Forelimb muscle (tissue), 1 donor: Measurements from ENCODE around the gene MED9. TPM values are rescaled to one million over a fixed set of nuclear protein-coding genes. Genes with fewer than 3 reads are reported as not detected.

ENCODE experiments used
- DNase-seq: peaks from one replicate; pipeline ENCODE4 v3.0.0-alpha.2; 2013; ENCODE audit warnings: low read depth
- polyA plus RNA-seq: library from polyadenylated mRNA; unstranded; fragments of 120-200 nt; gene quantifications from one replicate; pipeline ENCODE4 v1.2.1, GENCODE V29; 2013; ENCODE audit not compliant: insufficient read length

Gene MED9
- polyA plus RNA-seq, 1 donor: 15.9 TPM

DNA sequence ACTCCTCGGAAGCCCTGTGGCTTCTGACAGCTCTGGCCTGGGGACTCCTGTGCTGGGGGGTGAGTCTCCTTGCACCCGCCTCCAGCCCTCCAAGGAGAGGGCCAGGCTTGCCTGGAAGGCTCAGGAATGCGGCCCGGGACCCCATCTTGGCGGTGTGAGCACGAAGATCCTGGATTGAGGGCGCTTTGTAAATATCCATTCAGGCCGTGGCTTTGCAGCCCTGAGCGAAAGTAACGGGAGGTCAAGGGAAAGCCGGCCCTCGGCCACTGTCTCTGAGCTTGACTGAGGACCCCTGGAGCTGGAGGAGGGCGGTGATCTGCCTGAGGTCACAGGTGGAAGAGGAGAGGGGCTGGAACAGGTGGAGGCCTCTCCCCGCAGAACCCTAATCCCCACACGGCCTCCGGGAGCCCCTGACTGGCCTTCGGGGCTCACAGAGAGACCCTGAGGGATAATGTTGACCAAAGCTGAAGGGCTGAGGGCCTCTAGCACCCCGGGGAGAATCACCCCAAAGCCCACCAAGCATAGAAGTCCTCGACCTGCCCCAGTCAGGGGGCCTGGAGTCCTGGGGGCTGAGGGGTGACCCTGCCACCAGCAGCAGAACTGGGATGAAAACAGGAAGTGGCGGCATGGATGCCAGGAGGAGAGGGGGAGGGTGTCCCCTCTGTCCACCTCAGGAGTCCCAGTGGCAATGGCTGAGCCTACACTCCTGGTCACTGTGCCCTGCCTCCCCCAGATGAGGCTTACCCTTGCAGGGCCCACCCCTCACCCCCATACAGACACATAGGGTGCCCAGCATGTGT is 27.7 kb downstream of the MED9 start:
- no peak for DNase-seq

DNA sequence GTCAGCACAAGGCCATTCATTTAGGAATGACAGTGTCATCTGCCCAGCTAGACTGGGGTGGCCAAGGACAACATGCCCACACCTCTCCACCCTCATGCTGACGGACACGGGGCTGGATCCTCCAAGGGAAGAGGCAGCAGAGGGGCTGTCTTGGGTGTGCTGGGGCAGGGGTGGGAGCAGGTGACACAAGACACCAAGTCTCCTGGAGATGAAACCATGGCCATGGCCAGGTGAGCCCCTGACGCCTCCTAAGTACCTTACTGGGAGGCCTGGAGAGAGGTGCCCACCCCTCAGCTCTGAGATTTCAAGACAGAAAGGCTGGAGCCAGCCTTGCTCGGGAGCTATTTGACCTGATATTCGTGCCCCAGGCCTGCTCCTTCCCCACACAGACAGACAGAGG is 28.4 kb downstream of the MED9 start:
- DNase-seq: no peak

DNA sequence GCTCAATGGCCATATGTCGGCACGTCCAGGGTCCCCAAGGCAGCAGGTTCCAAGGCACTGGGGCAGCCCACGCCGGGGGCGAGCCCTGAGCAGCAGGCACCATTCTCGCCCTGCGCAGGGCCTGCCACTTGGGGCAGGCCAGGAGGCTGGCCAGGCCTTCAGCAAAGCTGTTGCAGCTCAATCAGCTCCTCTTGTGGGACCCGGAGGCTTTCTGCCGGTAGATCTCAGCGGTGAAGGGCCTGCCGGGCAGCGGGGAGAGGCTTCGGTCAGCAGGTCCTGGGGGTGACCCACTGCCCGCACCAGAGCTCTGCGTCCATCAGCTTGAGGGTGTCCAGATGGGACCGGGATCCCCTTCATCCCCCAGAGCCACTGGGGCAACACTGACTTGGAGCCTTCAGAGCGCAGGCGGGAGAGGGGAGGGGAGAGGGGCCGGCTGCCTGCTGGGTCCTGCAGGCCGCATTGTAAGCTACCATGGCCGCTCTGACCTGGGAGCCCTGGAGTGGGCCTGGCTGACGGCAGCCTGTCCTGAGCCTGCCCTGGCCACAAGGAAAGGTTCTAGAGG is 28.9 kb downstream of the MED9 start:
- no peak for DNase-seq

DNA sequence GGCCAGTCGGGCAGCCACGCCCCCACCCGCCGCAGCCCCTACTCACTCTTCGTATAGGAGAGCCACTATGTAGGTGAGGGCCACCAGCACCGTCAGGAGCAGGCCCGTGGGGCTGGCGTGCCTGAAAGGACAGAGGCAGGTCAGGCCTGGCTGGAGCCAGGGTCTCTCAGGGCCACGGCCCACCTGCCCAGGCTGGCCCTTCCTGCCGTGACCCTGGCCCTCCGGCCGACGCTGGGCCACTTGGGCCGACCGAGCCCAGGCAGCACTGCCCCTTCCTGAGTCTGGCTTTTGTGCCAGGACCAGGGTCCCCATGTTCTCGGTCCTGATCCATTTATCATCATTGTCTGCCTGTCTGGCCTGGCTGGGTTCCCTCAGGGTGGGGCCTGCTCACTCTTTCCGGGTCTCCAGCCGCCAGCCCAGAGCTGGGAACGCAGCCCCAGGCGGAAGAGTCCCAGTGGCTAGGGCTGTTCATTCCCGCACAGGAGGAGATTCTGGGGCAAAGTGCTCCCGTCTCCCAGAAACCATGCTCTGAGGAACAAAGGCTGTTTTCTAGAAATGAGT is 29.5 kb downstream of the MED9 start:
- DNase-seq: no peak

DNA sequence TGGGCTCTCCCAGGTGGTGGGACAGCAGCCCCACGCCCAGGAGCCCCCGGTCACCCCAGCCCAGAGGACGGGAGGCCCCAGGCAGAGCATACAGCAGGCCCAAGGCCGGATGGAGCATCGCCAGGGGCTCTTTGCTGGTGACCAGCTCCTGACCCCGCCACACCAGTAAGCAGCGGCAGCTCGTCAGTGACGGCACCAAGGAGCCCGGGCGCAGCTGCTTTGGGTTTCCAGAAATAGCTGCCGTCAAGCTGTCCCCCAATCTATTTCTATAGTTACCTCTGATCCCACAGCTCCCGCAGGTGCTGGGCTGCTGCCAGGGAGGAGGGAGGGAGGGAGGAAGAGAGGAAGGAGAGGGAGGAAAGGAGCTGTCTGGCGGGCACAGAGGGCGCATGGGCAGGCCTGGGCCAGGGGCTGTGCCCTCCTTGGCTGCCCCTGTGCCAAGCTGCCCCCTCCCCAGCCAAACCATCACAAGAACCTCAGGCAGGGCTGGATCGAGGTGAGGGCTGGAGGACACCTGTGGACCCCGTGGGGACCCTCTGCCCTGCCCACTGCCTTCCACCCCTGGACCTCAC is 30.2 kb downstream of the MED9 start:
- no peak for DNase-seq

DNA sequence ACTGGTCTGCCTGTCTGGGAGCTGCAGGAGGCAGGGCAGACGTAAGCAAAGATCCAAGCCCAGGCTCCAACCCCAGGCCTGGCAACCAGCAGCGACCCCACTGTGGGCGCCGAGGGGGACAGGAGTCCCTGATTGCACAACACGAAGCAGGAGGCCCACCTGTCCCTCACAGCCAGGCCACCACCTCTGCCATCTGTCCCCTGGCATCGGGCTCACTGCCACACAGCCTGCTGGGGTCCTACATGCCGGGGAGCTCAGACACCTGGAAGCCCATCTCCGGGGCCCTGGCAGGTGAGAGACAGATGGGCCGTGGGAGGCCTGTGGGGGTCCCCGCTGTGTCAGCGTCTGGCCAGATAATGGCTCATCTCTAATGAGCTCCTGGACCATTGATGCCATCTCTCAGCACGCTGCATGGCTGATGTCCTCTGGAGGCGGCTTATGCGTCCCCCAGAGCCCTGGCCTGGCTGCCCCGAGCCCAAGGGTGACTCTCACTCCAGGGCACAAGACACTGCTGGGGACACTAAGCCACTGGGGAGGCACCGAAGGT is 30.7 kb downstream of the MED9 start:
- no peak for DNase-seq

DNA sequence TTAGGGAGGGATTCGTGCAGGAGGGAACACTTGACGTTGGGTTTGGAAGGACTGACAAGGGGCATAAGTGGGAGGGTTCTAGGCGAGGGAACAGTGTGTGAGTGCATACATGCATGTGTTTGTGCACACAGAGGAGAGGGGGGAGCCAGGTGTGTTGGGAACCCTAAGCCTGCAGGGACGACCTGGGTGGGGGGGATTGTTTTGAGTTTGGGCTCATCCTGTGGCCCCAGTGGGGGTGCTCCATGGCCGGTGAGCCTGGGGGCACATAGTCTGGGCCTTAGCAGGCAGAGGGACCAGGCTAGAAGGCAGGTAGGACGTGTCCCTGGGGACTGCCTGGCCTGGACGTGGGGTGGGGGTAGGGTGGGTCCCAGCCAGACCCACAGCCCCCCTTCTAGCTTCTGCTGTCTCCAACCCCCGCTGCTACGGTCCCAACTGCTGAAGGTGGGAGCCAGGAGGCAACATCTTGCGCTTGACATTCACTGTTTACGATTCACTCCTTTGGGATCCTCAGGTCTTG is 31.3 kb downstream of the MED9 start:
- no peak for DNase-seq

DNA sequence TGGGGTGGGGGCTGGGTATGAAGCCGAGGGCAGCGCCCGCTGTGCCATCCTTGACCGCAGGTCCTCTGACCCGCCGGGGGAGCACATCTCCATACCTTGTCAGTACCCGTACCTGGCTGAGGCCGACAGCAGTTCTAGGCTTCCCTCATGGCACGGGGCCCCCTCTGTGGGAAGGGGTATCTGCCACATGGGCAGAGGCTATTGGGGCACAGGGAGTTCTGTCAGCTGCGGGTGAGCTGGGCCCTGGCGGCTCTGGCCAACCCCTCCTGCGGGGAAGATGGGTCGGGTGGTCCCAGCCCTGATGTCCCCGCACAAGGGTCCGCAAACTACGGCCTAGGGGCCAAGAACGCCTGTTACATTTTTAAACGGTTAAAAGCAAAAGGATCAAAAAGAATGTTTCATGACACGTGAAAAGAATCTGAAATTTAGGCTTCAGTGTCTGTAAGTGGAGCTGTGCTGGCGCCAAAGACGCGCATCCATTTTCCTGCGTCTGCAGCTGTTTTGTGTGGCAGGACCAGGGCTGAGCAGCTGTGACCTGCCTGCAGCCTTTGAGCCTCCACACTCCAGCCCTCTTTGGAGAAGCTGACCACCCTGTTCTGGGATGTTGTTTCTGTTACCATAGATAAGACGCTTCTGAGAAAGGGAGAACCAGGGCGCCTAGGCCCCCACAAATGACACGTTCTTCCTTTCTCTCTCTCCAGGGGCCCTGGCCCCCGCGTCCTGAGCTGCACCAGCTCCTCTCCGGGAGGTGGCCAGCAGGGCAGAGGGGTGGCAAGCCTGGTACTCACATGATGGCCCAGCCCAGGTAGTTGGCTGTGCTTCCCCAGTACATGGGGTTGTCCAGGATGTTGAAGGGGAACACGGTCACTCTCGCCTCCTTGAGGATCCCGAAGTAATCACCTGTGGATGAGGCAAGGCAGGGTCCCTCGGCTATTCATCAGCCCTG is 32.1 kb downstream of the MED9 start:
- no peak for DNase-seq

DNA sequence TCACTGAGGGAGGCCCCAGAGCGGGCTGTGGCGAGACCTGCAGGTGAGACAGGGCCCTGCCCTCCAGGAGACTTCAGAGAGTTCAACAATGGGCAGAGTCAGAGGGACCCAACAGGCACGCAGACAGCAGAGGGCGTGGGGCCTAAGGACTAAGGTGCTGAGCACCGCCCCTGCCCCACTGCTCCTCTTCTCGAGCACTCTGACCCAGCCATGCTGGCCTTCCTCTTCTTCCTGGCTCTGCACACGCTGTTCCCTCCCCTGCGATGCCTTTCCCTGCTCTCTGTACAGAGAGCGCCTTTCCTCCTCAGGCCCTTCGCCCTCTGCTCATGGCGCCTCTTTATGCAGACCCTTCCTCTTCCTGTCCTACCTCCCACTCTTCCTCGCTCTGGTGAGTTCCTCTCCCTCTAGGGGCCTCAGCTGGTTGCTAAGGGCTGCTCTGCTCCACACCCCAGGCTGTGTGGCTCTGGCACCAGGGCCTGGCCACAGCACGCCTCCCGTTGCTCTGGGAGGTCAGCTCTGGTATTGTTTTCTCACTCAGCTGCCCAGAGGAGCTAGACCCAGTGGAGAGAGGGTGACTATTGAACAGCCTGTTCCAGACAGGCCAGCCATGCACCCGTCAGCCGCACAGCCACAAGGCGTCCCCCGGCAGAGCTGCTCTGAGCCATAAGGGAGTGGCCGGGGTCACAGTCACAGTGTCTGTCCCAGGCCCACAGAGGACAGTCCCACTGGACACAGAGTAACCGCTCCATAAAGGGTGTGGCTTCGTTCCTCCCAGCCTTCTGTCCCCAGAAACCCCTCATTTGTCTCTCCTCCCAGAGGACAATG is 33.0 kb downstream of the MED9 start:
- no peak for DNase-seq

DNA sequence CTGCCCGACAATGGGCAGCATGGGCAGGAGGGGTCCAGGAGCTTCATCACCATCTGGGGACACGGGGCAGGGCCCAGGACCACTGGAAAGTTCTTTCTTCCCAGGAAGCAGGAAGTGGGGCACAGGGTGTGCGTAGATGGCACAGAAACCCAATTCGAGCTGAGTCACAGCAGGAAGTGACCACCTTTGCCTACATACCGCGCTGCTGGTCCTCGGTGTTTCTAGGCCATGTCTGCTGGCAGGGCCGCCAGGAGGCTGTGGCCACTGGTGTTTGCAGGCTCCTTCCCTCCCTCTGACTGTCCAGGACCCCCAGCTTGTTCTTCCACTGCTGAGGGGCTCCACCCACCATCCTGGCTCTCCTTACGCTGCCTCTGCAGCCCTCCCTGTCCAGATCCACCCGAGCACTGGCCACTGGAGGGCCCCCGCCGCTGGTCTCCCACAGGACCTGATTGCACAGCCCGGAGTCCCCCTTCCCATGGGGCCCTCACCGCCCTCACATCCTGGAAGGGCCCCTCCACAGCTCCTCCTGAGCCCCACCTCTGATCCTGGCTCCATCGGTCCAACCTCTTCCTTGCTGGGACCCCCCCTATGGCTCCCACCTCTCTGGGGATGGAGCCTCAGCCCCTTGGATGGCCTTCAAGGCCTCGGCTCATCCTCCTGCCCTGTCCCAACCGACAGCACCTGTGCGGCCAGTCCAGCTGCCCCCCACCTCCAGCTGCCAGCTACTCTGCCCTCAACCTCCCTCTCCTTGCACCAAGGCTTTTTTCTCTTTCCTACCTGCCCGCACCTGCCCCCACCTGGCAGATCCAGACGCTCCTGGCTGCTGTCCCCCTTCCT is 33.9 kb downstream of the MED9 start:
- DNase-seq: no peak

DNA sequence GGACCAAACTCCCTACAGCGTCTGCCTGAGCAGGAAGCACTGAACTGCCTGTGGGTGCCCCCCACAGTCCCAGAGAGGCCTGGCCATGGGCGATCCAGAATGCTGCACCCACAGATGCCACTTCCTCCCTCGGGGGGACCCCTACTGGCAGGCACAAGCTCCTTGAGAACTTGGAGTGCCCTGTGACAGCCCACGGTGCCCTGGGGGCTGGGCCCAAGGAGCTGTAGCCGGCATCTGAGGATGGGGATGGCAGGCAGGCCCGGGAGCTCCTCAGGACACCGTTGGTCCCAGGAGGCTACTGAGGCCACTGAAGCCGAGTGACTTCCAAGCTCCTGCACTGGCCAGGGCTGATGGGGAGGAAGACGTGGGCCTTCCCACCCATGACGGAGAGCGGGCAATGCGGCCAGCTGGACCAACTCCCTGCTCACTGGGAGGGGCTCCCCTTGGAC is 34.5 kb downstream of the MED9 start:
- DNase-seq: no peak

DNA sequence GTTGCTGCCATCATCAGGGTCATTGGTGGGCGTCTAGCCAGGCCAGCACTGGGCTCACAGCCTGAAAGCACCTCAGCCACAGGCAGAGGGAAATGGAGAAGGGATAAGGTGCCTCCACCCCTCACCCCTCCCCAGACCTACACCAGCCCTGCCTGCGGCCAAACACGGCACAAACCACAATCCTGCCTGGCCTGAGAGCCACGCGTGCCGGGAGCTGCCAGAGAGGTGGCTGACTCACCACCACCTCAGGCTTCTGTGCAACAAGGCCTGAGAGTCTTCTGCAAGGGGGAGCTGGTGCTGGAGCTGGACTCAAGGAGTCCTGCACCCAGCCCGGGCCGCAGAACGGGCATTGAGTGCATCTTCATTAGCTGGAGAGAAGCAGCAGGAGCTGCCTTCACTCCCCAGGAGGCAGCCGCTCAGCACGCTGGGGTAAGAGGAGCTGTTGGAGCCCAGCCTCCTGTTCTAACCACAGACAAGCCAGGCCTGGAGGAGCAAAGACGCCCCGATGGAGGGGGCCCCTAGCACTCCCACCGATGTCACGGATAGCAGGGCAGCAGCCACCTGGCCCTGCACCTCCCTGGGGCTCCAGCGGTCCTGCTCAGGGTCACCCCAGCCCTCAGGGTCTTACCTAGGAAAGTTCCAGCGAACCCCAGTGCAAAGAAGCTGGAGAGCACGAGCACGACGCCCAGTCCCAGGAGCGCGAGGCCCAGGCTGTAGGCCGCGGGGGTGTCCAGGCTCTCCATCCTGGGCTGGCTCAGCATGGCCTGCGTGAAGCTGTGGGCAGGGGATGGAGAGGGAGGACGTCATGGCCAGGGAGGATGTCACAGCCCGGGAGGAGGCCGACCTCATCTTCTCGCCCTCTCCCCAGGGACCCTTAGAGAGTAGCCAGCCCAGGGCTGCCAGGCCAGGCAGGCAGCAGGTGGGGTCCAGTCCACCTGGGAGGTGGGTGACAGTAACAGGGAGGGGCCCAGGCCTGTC is 35.4 kb downstream of the MED9 start:
- no peak for DNase-seq

DNA sequence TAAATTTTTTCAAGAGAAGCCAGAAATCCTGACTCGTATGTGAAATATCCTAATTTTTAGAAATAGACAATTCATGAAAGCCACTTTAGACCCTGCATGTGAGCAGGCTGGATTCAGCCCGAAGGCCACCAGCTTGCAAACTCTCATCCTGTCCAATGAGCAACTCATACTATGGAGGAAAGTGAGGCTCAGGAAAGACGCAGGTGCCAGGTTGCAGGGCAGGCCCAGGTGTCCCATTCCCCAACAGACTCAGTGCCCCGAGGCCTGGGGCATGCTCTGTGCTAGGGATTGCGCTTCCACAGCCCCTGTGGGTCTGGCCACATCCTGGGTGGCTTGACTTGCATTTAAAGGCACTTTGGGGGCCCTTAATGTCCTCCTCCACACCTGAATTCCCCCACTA is 36.1 kb downstream of the MED9 start:
- no peak for DNase-seq

DNA sequence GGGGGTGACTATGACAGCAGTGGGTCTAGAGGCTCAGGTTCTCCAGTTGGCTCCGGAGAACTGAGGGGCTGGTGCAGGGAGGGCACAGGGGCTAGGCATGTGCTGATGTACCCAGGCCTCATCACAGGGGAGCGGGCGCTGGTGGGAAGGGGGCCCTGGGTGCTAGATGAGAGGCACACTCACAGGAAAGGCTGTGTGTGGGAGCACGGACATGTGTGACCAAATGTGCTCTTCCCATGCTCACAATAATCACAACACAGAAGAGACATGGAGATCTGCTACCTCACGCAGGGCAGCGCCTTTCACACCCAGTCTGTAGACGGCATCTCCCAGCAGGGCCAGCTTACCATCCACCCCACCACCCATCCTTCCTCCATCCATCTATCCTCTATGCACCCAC is 36.8 kb downstream of the MED9 start:
- no peak for DNase-seq

DNA sequence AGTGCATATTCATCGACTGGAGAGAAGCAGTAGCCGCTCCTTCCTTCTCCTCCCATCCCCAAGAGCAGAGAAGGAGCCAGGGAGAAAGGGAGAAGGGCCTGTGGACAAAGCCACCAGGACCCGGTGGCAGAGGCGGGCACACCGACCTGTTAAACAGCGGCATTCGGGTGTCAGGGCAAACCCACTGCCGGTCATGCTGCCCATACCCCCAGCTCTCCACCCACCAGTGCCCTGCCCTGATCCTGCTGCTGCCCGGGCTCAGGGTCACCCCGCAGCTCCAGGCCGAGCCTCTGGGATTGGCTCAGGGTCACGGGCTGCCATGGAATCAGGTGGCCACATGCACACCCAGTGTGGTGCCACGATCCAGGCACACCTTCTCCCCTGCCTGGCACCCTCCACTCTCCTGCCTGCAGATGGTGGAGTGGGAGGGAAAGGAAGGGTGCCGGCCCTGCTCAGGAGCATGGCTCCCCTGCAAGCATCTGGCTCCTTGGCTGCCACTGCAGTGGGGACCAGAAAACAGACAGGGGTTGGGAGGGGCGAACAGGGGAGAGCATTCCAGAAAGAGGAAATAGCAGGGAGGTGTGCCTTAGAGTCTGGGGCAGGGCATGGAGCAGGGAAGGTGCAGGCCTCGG is 37.7 kb downstream of the MED9 start:
- DNase-seq: no peak

DNA sequence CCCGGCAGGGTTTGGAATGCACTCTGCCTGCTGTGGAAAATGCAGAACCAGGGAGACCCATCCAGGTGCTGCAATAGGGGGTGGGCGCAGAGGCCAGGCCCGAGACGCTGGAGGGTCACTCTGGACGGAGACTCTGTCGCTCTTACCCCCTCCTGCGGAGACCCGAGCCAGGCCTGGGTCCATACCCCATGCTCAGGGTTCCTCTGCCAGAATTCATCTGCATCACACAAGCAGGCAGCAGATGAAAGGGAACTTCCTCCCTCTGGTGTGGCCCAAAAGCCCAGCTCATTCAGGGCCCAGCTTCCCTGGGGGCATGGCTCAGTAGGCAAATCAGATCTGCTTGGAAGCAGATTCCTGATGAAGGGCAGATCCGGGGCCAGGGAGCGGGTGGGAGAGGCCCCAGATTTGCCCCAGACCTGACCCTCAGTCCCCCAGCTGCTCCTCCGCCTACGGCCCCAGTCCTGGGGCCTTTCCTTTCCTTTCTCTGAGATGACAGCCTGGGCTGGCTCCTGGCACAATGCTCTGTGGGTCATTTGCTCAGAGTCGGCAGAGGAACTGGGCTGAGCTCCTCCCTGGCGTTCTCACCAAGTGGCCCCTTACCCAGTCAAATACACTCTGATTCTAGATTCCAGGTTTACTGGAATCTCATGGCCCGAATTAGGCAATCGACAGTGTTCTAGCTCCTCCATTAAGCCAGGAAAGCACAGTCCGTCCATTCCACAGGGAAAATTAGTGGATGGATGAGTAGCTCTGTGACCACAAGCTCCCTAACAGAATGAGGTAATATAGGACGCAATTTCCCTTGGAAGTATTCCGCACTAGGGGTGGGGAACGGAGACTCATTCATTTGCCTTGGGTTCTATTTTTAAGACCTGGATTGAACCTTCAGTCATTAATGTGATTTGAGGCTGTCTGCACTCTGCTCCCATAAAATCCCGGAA is 38.5 kb downstream of the MED9 start:
- peak; percentile 39 for DNase-seq
